Osteoblast (primary cell): ENCODE results near the gene ZC3H18. TPM values are rescaled to one million over a fixed set of nuclear protein-coding genes. Genes with fewer than 3 reads are reported as not detected.

Experiments used
- DNase-seq: peaks from one replicate; pipeline ENCODE4 v3.0.0; 2011; ENCODE audit warnings: low spot score, mixed read lengths; ENCODE audit not compliant: insufficient read length; ENCODE audit errors: missing footprints
- H2AFZ ChIP-seq: 2 replicates; pipeline ENCODE4 v1.6.0; 2011; ENCODE audit warnings: mild to moderate bottlenecking, low read length
- H3K27ac ChIP-seq: 2 replicates; pipeline ENCODE4 v1.5.1; 2011; ENCODE audit warnings: mild to moderate bottlenecking, low read depth, low read length, moderate library complexity
- H3K27me3 ChIP-seq: 2 replicates; pipeline ENCODE4 v1.6.0; 2012; ENCODE audit warnings: mild to moderate bottlenecking, control low read depth, inconsistent platforms, low read length, moderate library complexity; ENCODE audit not compliant: insufficient read depth
- H3K36me3 ChIP-seq: 2 replicates; pipeline ENCODE4 v1.5.1; 2011; ENCODE audit warnings: mild to moderate bottlenecking, low read length, control low read depth, moderate library complexity; ENCODE audit not compliant: insufficient read depth
- H3K4me1 ChIP-seq: 2 replicates; pipeline ENCODE4 v1.5.1; 2011; ENCODE audit warnings: mild to moderate bottlenecking, low read length, control low read depth, moderate library complexity; ENCODE audit not compliant: insufficient read depth
- H3K4me2 ChIP-seq: 2 replicates; pipeline ENCODE4 v1.6.0; 2011; ENCODE audit warnings: mild to moderate bottlenecking, low read length; ENCODE audit not compliant: insufficient read depth
- H3K4me3 ChIP-seq: fragments of 200-600 bp; sonication (generic); 3 replicates; pipeline ENCODE4 v1.5.1; 2012; ENCODE audit warnings: mild to moderate bottlenecking, low read length, inconsistent platforms; ENCODE audit not compliant: insufficient read depth
- H3K79me2 ChIP-seq: 2 replicates; pipeline ENCODE4 v1.6.0; 2012; ENCODE audit warnings: mild to moderate bottlenecking, low read length, control low read depth, inconsistent platforms; ENCODE audit not compliant: insufficient read depth
- H3K9me3 ChIP-seq: 2 replicates; pipeline ENCODE4 v1.5.1; 2011; ENCODE audit warnings: low read depth, low read length, control low read depth
- H4K20me1 ChIP-seq: 2 replicates; pipeline ENCODE4 v1.6.0; 2012; ENCODE audit warnings: mild to moderate bottlenecking, low read length, control low read depth; ENCODE audit not compliant: insufficient read depth
- CTCF ChIP-seq: IDR thresholded peaks from 2 replicates; pipeline ENCODE4 v1.5.1; 2011; ENCODE audit warnings: mild to moderate bottlenecking, low read depth, low read length, moderate library complexity; ENCODE audit errors: extremely low read depth
- total RNA-seq: library from RNA; depleted of rRNA; stranded (reverse); fragments of >200 nt; gene quantifications from 2 replicates; pipeline ENCODE4 v1.2.3, GENCODE V29; 2012

Gene ZC3H18
- total RNA-seq, 1 donor, result 10.9 TPM

- H3K27me3 ChIP-seq, result peaks cover 47% of the 10 kb centered on the region
- peaks cover 21% of the 10 kb centered on the region for H4K20me1 ChIP-seq
- H3K27ac ChIP-seq, result no peak overlapping the region
- no peaks in the 10 kb centered on the region for H3K9me3 ChIP-seq
- no peak for DNase-seq
- no peak overlapping the region for H3K4me3 ChIP-seq
- H2AFZ ChIP-seq, result no peak overlapping the region
- H3K79me2 ChIP-seq, result no peaks in the 10 kb centered on the region
- no peaks in the 10 kb centered on the region for H3K4me1 ChIP-seq
- no peak overlapping the region for H3K4me2 ChIP-seq
- no peaks in the 10 kb centered on the region for H3K36me3 ChIP-seq
- no peak for TF ChIP-seq CTCF
These were observed 46.7 kb upstream of the ZC3H18 start for GRCh38 chr16:88523309-88524161.

- Histone ChIP-seq H3K27ac (no peak overlapping the region), H2AFZ (no peak overlapping the region), H4K20me1 (peaks cover 21% of the 10 kb centered on the region), H3K9me3 (no peaks in the 10 kb centered on the region), H3K79me2 (no peaks in the 10 kb centered on the region), H3K4me1 (no peaks in the 10 kb centered on the region), H3K36me3 (no peaks in the 10 kb centered on the region), H3K4me3 (no peak overlapping the region), H3K27me3 (peaks cover 47% of the 10 kb centered on the region), H3K4me2 (no peak overlapping the region)
- no peak for TF ChIP-seq CTCF
- no peak for DNase-seq
These were observed 45.8 kb upstream of the ZC3H18 start for GRCh38 chr16:88524274-88524972.

DNA sequence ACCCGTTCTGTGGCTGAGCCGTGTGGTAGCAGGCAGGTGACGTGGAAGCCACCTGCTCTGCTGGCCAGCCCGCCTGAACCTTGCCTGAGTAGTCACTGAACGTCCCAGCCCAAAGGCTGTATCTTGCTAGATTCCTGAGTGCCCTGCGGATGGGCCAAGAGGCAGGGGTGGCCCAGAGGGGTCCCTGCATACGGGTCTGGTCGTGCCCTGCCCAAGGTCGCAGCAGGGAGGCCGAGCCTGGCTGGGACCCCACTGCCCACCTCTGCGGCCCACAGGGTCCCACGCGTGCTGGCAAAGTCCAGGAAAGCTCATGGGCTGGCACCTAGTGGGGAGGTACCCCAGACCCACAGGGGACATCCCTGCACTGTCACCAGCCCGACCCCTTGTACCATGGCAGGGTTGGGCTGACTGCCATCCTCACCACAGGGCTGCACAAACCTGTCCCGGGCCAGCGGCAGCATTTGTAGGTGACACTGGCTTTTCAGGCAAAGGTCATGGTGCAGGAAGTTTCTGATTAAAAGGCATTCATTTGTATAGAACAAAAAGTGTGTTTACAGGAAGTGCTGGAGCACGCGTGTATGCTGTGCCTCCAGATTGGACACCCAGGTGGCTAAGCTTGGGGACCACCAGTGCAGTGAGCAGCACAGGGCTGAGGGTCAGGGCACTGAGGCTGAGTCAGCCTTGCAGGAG, 45.1 kb upstream of the ZC3H18 start:
- Histone ChIP-seq H3K9me3 (no peaks in the 10 kb centered on the region), H3K4me2 (no peak overlapping the region), H3K4me3 (no peak overlapping the region), H2AFZ (no peak overlapping the region), H3K36me3 (no peaks in the 10 kb centered on the region), H3K79me2 (no peaks in the 10 kb centered on the region), H3K27me3 (peaks cover 47% of the 10 kb centered on the region), H3K4me1 (no peaks in the 10 kb centered on the region), H3K27ac (no peak overlapping the region), H4K20me1 (peaks cover 21% of the 10 kb centered on the region)
- TF ChIP-seq CTCF, result no peak
- DNase-seq, result no peak

DNA sequence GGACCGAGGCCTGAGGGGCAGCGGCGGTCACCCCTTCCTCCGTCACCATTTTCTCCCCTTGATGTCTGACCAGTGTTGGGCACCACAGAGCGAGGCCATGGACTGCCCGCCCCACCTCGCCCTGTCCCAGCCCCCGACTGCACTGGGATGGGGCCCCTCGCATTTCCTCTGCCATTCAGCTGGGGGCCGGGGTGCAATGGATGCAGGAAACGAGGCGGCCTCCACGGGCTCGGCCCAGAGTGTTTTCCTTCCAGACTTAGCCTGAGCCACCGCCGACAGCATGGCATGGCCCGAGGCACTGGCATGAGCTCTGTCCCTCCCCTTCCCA, 44.6 kb upstream of the ZC3H18 start:
- Histone ChIP-seq H2AFZ (no peak overlapping the region), H3K36me3 (no peaks in the 10 kb centered on the region), H3K4me2 (no peak overlapping the region), H3K79me2 (no peaks in the 10 kb centered on the region), H3K27ac (no peak overlapping the region), H3K9me3 (no peaks in the 10 kb centered on the region), H3K27me3 (peaks cover 47% of the 10 kb centered on the region), H4K20me1 (peaks cover 21% of the 10 kb centered on the region), H3K4me1 (no peaks in the 10 kb centered on the region), H3K4me3 (no peak overlapping the region)
- TF ChIP-seq CTCF, result no peak
- no peak for DNase-seq
